HG03432 (cell line): Measurements from ENCODE around the gene TMEM150C.
"Not testable (repeated sequence)": the region's sequence is repeated elsewhere in the genome, so short reads cannot be mapped to it uniquely, and the experiment has no call there.

Experiments used
- ATAC-seq: cut with Tn5 transposase; IDR thresholded peaks from one replicate; pipeline ENCODE4 v1.9.1; 2021; ENCODE audit warnings: mild to moderate bottlenecking, moderate library complexity; ENCODE audit not compliant: unreplicated experiment

The TMEM150C gene

GRCh38 chr4:82569727-82570126 lies 7.9 kb upstream of the TMEM150C start:
- no peak for ATAC-seq

DNA sequence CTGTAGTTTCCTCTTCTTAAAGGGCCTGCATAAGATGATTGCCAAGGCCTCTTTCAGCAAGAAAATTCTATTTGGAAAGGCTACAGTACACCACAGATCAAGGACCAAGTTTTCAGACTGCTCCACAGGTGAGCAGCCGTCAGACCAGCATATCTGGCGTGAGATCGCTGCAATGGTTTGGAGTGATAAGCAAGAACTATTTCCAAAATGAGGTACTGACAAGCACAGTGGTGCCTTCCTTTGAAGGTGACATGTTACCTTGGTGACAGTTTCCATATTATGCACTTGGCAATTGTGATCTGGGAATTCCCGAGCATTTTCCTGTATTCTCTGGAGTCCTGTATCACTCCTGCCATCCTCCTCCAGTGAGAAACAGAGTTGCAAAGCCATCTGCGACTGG lies 7.3 kb upstream of the TMEM150C start:
- ATAC-seq: no peak

DNA sequence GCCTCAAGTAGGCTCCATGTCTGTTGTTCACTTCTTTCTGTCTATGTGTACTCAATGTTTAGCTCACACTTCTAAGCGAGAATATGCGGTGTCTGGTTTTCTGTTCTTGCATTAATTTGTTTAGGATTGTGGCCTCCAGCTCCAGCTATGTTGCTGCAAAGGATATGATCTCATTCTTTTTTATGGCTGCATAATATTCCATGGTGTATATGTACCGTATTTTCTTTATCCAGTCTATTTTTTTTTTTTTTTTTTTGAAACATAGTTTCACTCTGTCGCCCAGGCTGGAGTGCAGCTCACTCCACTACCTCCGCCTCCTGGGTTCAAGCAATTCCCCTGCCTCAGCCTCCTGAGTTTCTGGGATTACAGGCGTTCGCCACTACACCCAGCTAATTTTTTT lies 5.7 kb upstream of the TMEM150C start:
- no peak for ATAC-seq

DNA sequence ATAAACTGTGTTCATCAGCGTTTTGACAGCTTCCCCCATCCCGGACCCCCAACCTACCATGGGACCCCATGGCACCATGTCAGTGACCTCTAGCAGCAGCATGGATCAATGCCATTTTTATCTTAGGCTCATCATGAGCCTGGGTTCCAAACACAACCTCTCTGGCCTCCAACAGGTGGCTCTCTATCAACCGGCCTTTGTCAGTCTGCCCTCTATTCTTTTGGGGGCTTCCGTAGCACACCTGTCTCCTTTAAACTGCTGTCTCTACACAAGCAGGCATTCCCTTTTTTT lies 721 bp upstream of the TMEM150C start:
- no peak for ATAC-seq

- no peak for ATAC-seq
These were observed 669 bp downstream of the TMEM150C start for GRCh38 chr4:82560853-82561785.

DNA sequence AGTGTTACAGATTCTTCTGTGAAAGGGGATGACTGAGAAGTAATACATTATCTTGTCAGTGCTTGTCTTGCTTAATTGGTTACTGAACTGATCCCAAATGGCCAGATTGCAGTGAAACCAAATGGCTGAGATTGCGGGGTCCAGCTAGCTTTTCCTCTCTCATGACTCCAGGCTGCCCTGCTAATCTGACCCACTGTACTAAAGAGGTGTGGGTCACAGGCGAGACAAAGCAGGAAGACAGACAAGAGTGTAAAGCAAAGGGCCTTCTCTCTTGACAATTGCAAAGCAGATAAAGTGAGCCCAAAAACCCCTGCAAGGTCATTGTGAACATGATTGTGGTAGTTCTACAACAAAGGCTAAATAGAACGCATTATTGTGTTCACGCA lies 2.1 kb downstream of the TMEM150C start:
- no peak for ATAC-seq

DNA sequence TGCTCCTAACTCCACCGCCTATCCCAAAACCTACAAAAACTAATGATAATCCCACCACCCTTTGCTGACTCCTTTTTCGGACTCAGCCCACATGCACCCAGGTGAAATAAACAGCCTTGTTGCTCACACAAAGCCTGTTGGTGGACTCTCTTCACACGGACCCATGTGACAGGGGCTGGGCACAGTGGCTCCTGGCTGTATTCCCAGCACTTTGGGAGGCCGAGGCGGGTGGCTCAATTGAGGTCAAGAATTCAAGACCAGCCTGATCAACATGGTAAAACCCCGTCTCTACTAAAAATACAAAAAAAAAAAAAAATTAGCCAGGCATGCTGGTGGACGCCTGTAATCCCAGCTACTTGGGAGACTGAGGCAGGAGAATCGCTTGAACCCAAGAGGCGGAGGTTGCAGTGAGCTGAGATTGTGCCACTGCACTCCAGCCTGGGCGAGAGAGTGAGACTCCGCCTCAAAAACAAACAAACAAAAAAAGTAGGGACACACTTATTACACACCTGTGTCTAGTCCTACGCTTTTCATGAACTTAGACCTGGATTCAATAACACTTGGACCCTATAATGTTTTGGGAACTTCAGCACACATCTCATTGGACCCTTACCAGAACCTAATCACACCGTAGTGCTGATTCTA lies 2.6 kb downstream of the TMEM150C start:
- ATAC-seq: not testable (repeated sequence)

DNA sequence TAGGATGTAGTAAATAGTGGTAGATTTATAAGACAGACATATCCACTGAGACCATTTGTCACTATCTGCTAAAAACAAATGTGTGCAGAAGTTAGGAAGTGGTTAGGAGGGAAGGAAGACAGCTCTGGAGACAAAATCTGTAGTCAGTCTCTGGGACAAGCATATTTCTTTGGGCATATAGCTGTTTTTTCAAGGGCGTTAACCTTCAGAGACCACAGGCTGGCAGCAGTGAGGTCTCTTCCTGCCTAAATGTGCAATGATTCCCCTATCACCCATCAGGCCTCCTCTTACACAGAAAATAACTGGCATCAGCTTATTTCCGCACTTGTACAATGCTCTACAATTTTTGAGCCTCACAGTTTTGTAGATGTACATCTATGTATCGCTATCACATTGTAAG lies 6.5 kb downstream of the TMEM150C start:
- no peak for ATAC-seq

DNA sequence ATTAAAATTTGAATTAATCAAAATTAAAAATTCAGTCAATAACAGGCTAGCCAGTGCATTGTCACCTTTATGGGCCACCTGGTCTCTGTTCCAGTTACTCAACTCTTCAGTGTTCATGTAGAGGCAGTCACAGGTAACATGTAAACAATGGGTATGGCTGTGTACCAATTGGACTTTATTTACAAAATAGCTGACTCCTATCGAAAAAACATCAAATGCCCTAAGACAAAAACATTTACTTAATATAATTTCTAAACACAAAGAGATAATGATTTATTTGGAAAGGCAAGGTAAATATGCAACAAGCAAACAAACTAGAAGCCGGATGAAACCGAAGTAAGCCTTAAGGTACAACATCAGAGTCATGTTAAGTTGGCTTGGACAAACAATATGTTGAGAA lies 8.8 kb downstream of the TMEM150C start:
- ATAC-seq: no peak

DNA sequence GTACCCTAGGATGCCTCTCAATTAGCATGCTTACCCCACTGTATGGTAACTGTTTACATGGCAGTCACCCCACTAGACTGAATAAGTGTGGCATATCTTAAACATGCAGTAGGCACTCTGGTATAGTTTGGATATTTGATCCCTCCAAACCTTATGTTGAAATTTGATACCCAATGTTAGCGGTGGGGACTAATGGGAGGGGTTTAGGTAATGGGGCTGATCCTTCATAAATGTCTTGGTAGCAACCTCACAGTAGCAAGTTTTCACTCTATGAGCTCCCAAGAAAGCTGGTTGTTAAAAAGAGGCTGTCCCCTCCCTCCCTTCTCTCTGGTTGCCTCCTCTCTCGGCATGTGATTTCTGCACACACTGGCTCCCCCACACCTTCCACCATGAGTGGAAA lies 10.1 kb downstream of the TMEM150C start:
- ATAC-seq: no peak

- not testable (repeated sequence) for ATAC-seq
These were observed 13.9 kb downstream of the TMEM150C start for GRCh38 chr4:82547850-82548249.

DNA sequence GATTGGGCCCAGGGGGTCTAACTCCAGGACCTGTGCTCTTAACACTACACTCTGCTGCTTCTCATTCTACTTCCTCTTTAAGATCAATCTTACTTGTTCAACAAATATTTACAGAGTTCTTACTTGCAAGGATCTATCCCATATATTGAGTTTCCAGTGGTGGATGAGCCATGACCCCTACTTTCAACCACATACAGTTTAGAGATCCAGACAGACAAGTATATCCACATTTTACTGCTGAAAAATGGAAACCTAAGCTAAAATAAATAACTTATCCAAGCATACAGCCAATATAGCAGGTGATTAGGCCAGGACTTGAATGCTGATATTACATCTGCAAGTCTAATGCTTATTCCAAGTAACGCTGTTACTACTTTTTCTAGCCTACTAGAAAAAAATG lies 18.7 kb downstream of the TMEM150C start:
- ATAC-seq: no peak

DNA sequence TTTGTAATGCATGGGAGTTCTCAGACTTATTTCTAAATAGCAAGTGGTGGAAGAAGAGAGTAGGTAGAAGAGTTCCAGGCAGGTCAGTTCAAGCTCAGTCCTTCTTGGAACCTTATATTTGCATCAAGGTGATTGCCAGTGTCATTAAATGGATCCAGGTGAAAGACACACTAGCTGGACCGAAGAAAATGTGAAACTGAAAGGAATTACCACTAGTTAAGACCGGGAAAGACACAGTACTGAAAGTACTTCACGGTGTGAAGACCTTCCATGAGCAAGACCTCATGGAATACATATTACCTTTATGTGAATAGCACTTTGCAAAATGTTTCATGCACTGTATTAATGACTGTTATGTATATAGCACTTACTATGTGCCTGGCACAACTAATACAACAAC lies 19.1 kb downstream of the TMEM150C start:
- no peak for ATAC-seq

GRCh38 chr4:82529322-82529721 lies 32.5 kb downstream of the TMEM150C start:
- ATAC-seq: no peak

GRCh38 chr4:82528868-82529267 lies 32.9 kb downstream of the TMEM150C start:
- no peak for ATAC-seq

DNA sequence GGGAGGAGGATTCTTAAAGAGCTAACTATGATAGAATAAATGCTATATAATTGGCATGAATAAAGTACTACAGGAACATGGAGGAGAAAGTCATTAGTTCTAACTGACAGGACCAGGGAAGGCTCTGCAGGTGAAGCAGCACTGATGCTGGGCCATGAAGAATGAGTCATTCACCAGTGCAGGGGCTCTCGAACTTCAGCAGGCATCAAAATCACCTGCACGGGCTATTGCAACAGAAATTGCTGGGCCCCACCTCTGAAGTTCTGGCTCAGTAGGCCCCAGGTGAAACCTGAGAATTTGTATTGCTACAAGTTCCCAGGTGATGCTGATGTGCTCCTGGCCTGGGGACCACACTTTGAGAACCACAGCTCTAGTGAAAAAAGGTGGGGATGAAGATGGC lies 33.7 kb downstream of the TMEM150C start:
- no peak for ATAC-seq

GRCh38 chr4:82525307-82525911 lies 36.4 kb downstream of the TMEM150C start:
- no peak for ATAC-seq

- no peak for ATAC-seq
These were observed 37.1 kb downstream of the TMEM150C start for GRCh38 chr4:82524570-82525152.

DNA sequence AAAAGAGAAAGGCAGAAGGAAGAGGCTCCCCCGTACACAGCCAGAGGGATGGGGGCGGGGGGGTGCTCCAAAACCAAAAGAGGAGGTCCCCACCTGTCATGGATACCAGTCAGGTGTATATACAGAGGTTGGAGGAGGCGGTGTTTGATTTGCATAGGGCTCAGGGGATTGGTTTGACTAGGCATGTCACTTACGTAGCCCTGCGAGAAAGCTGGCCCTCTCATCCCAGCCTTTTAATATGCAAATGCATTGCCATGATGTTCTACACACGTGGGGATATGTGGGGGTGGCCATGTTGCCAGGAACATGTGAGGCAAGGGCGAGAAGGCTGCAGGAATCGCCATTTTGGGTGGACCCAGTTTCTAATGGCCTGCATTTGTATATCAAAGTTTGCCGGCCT lies 38.6 kb downstream of the TMEM150C start:
- no peak for ATAC-seq

- ATAC-seq: no peak
These were observed 39.3 kb downstream of the TMEM150C start for GRCh38 chr4:82522472-82522871.

GRCh38 chr4:82521283-82521682 lies 40.5 kb downstream of the TMEM150C start:
- no peak for ATAC-seq

DNA sequence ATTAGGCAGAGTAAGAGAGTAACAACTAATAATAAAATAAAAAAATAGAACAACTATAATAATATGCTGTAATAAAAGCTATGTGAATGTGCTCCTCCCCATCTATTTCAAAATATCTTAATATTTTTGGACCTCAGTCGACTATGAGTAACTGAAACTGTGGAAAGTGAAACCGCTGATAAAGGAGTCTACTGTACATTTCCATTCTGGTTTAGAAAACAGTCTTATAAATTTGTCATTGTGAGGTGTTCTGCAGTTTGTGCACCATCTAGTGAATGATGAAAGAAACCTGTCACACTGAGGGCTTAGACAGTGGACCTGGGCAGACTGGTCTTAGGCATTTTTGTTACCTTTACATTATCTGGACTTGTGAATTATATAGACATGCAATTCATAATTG lies 42.0 kb downstream of the TMEM150C start:
- no peak for ATAC-seq
